ENCODE data around the gene CCDC179.

GRCh38 chr11:22830082-22830414, 30.2 kb downstream of the CCDC179 start:
- TF ChIP-seq REST (IDR thresholded peaks at IDR 0.05; ENCODE audit: low read depth) (no peak), TEAD4 (IDR thresholded peaks at IDR 0.05) (no peak), EP300 (IDR thresholded peaks at IDR 0.05; ENCODE audit: borderline replicate concordance) (no peak), FOXM1 (IDR thresholded peaks at IDR 0.05; ENCODE audit: borderline replicate concordance, low read depth) (no peak), CREB1 (IDR thresholded peaks at IDR 0.05; ENCODE audit: low read depth) (no peak), RAD21 (IDR thresholded peaks at IDR 0.05; ENCODE audit: low read depth) (no peak)
- TF ChIP-seq, protein P1, sequence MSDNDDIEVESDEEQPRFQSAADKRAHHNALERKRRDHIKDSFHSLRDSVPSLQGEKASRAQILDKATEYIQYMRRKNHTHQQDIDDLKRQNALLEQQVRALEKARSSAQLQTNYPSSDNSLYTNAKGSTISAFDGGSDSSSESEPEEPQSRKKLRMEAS (IDR thresholded peaks at IDR 0.05): no peak

Measured in Ishikawa (cell line).